Thyroid gland (tissue), 4 donors: ENCODE data around the gene OR1I1. TPM values are rescaled to one million over a fixed set of nuclear protein-coding genes. Genes with fewer than 3 reads are reported as not detected.
"Not testable (repeated sequence)": the region's sequence is repeated elsewhere in the genome, so short reads cannot be mapped to it uniquely, and the experiment has no call there.

ENCODE experiments used
- DNase-seq, 2 donors: peaks; one replicate each; pipeline ENCODE4 v3.0.0-alpha.2; 2019
- H3K27ac ChIP-seq, 3 donors: fragments of 200-600 bp; sonication (generic); 1 replicate in 2 of 3; 2 replicates in 1 of 3; pipeline ENCODE4 v1.5.1; 2016 to 2019; ENCODE audit warnings: mild to moderate bottlenecking in 1 of 3, moderate library complexity in 1 of 3
- H3K27me3 ChIP-seq: fragments of 200-600 bp; sonication (generic); one replicate; pipeline ENCODE4 v1.5.1; 2019
- H3K36me3 ChIP-seq, 2 donors: fragments of 200-600 bp; sonication (generic); one replicate each; pipeline ENCODE4 v1.5.1; 2016 to 2019
- H3K4me1 ChIP-seq, 2 donors: fragments of 200-600 bp; sonication (generic); one replicate each; pipeline ENCODE4 v1.5.1; 2017 to 2019
- H3K4me3 ChIP-seq, 3 donors: fragments of 200-600 bp; sonication (generic); replicated peaks in 1 of 3; 1 replicate in 2 of 3; 2 replicates in 1 of 3; pipeline ENCODE4 v1.5.1; 2016; ENCODE audit warnings: mild to moderate bottlenecking in 1 of 3
- H3K9me3 ChIP-seq: fragments of 200-600 bp; sonication (generic); one replicate; pipeline ENCODE4 v1.5.1; 2017
- POLR2A ChIP-seq, 2 donors: fragments of 450-650 bp; IDR thresholded peaks; one replicate each; pipeline ENCODE4 v1.6.1; 2017; ENCODE audit warnings: antibody characterized with exemption in 2 of 2, mild to moderate bottlenecking in 2 of 2, moderate library complexity in 1 of 2
- WGBS, 2 donors: methylation state at CpG; one replicate each; pipeline ENCODE4 v1.1.5; 2017; 5-methylcytosine and 5-hydroxymethylcytosine counted together
- intact Hi-C: fragments of 100-400 bp; cut with DNase I; formaldehyde crosslinking; loops from one replicate; pipeline ENCODE4 v1.15.1; 2023
- total RNA-seq, 4 donors: library from RNA; depleted of rRNA; stranded (reverse); fragments of >200 nt; gene quantifications; one replicate each; pipeline ENCODE4 v1.2.3, GENCODE V29; 2016
- TF ChIP-seq, protein P1 (sequence below), 6 experiments: fragments of 200-600 bp in 3 of 6; fragments of 450-650 bp in 3 of 6; sonication (generic) in 3 of 6; IDR thresholded peaks; one replicate each; pipeline ENCODE4 v1.5.1; 2016 to 2019; ENCODE audit warnings: antibody characterized with exemption in 6 of 6, mild to moderate bottlenecking in 2 of 6, inconsistent platforms in 1 of 6, moderate library complexity in 1 of 6

The OR1I1 gene
- total RNA-seq, 4 donors from 2014 or later = not detected

GRCh38 chr19:15096223-15096622 is 14.2 kb downstream of the OR1I1 start:
- Histone ChIP-seq H3K4me3 (no peak overlapping the region), H3K4me1 (no peaks in the 10 kb centered on the region), H3K27me3 (no peaks in the 10 kb centered on the region), H3K36me3 (no peaks in the 10 kb centered on the region), H3K9me3 (no peaks in the 10 kb centered on the region), H3K27ac (no peak overlapping the region)
- no peak for DNase-seq
- intact Hi-C loops = no loop called here
- 79 to 94% methylated on average over 3 of the region's 3 CpGs for WGBS, 2 donors
- TF ChIP-seq, protein P1, sequence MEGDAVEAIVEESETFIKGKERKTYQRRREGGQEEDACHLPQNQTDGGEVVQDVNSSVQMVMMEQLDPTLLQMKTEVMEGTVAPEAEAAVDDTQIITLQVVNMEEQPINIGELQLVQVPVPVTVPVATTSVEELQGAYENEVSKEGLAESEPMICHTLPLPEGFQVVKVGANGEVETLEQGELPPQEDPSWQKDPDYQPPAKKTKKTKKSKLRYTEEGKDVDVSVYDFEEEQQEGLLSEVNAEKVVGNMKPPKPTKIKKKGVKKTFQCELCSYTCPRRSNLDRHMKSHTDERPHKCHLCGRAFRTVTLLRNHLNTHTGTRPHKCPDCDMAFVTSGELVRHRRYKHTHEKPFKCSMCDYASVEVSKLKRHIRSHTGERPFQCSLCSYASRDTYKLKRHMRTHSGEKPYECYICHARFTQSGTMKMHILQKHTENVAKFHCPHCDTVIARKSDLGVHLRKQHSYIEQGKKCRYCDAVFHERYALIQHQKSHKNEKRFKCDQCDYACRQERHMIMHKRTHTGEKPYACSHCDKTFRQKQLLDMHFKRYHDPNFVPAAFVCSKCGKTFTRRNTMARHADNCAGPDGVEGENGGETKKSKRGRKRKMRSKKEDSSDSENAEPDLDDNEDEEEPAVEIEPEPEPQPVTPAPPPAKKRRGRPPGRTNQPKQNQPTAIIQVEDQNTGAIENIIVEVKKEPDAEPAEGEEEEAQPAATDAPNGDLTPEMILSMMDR (IDR thresholded peaks at IDR 0.05) = no peak
- TF ChIP-seq POLR2A (IDR thresholded peaks at IDR 0.05) = no peak

GRCh38 chr19:15097980-15098379 is 16.0 kb downstream of the OR1I1 start:
- H3K4me1 ChIP-seq, H3K36me3 ChIP-seq, H3K4me3 ChIP-seq, DNase-seq, H3K27ac ChIP-seq, H3K9me3 ChIP-seq, intact Hi-C loops, H3K27me3 ChIP-seq: not testable (repeated sequence)
- WGBS, 2 donors = 91 to 98% methylated on average over 4 to 6 of the region's 6 CpGs

DNA sequence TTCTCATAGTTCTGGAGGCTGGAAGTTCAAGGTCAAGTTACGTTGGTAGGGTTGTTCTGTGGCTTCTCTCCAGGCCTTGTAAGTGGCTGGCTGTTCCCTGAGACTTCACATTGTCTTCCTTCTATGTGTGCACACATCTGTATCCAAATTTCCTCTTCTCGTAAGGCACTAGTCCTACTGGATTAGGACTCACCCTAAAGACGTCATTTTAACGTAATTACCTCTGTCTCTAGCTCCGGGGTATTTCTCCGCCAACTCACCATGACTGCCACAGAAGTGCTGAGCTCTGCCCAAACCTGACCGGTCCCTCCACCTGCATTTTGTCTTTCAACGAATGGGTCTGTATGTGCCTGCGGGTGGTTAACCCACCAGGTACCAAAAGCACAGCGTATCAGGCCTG is 16.4 kb downstream of the OR1I1 start:
- TF ChIP-seq POLR2A (IDR thresholded peaks at IDR 0.05) = no peak
- TF ChIP-seq, protein P1 (IDR thresholded peaks at IDR 0.05) = no peak
- WGBS, 2 donors = 77 to 86% methylated on average over 10 of the region's 10 CpGs
- H3K27me3 ChIP-seq = no peaks in the 10 kb centered on the region
- intact Hi-C loops = no loop called here
- no peaks in the 10 kb centered on the region for H3K36me3 ChIP-seq
- DNase-seq = no peak
- no peaks in the 10 kb centered on the region for H3K4me1 ChIP-seq
- H3K4me3 ChIP-seq = no peak overlapping the region
- no peak overlapping the region for H3K27ac ChIP-seq
- H3K9me3 ChIP-seq = no peaks in the 10 kb centered on the region

DNA sequence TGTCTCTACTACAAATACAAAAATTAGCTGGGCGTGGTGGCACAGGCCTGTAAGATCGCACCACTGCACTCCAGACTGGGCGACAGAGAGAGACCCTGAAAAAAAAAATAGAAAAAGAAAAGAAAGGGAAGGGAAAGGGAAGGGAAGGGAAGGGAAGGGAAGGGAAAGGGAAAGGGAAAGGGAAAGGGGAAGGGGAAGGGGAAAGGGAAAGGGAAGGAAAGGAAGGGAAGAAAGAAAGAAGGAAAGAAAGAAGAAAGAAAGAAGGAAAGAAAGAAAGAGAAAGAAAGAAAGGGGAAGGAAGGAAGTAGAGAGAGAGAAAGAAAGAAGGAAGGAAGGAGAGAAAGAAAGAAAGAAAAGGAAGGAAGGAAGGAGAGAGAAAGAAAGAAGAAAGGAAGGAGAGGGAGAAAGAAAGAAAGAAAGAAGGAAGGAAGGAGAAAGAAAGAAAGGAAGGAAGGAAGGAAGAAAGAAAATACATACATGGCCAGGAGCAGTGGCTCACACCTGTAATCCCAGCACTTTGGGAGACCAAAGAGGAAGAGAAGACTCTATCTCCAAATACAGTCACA is 17.1 kb downstream of the OR1I1 start:
- Histone ChIP-seq H3K27me3 (no peaks in the 10 kb centered on the region), H3K4me1 (no peaks in the 10 kb centered on the region), H3K27ac (no peak overlapping the region), H3K36me3 (no peaks in the 10 kb centered on the region), H3K9me3 (no peaks in the 10 kb centered on the region), H3K4me3 (no peak overlapping the region)
- intact Hi-C loops = no loop called here
- no peak for DNase-seq
- 84 to 85% methylated on average over 3 of the region's 3 CpGs for WGBS, 2 donors
- TF ChIP-seq POLR2A (IDR thresholded peaks at IDR 0.05) = no peak
- TF ChIP-seq, protein P1 (IDR thresholded peaks at IDR 0.05) = no peak

- 63% methylated on average over 3 of the region's 3 CpGs for WGBS, 2 donors
- no peak for TF ChIP-seq POLR2A (IDR thresholded peaks at IDR 0.05)
- TF ChIP-seq, protein P1 (IDR thresholded peaks at IDR 0.05) = peak in 5 of 6 experiments; percentile 32 to 56 (median 43)
- DNase-seq = peak in 1 of 2 donors; percentile 20
- H3K27me3 ChIP-seq = no peaks in the 10 kb centered on the region
- intact Hi-C loops = no loop called here
- no peaks in the 10 kb centered on the region for H3K4me1 ChIP-seq
- no peaks in the 10 kb centered on the region for H3K36me3 ChIP-seq
- H3K4me3 ChIP-seq = no peak overlapping the region
- no peak overlapping the region for H3K27ac ChIP-seq
- H3K9me3 ChIP-seq = no peaks in the 10 kb centered on the region
Observed at GRCh38 chr19:15101479-15102082, 19.6 kb downstream of the OR1I1 start.
